Stimulated activated CD4-positive, alpha-beta T cell treated with anti-CD3 and anti-CD28 coated beads, TNF-alpha, amount 100 ng/mL, for 48 hours (primary cell): Measurements from ENCODE around the gene PKDREJ.
"Not testable (repeated sequence)": the region's sequence is repeated elsewhere in the genome, so short reads cannot be mapped to it uniquely, and the experiment has no call there.

Experiments
- DNase-seq, 3 donors: peaks; one replicate each; pipeline ENCODE4 v3.0.0-alpha.2; 2020; ENCODE audit warnings: low read depth in 3 of 3

PKDREJ gene

GRCh38 chr22:46269564-46269963 lies 6.4 kb upstream of the PKDREJ start:
- no peak for DNase-seq

- no peak for DNase-seq
Measured at GRCh38 chr22:46267431-46268279, 4.5 kb upstream of the PKDREJ start, which contains the start of gene TTC38. TTC38 (plus strand) TSS chr22:46268008; CDS start chr22:46268040, 32 bp downstream.

GRCh38 chr22:46265627-46266026 lies 2.5 kb upstream of the PKDREJ start:
- DNase-seq = not testable (repeated sequence)

- DNase-seq = not testable (repeated sequence)
Measured at GRCh38 chr22:46264520-46264919, 1.4 kb upstream of the PKDREJ start.

- DNase-seq = no peak
Measured at GRCh38 chr22:46262449-46263215, 511 bp downstream of the PKDREJ start.

GRCh38 chr22:46260038-46260437 lies 3.1 kb downstream of the PKDREJ start:
- no peak for DNase-seq

- DNase-seq = no peak
Measured at GRCh38 chr22:46259374-46259773, 3.8 kb downstream of the PKDREJ start.

- no peak for DNase-seq
Measured at GRCh38 chr22:46256358-46256958, 6.7 kb downstream of the PKDREJ start.

GRCh38 chr22:46251816-46252380 lies 11.2 kb downstream of the PKDREJ start:
- DNase-seq = no peak

- DNase-seq = no peak
Measured at GRCh38 chr22:46251266-46251665, 11.9 kb downstream of the PKDREJ start.

GRCh38 chr22:46250783-46251125 lies 12.4 kb downstream of the PKDREJ start:
- DNase-seq = no peak

GRCh38 chr22:46250035-46250782 lies 12.9 kb downstream of the PKDREJ start, which contains the start of gene CDPF1:
CDPF1 (minus strand) TSS chr22:46250293; CDS start chr22:46248284, 2,009 bp downstream.
- DNase-seq = peak; percentile 75 to 90 (median 77)

GRCh38 chr22:46247443-46247975 lies 15.6 kb downstream of the PKDREJ start:
- no peak for DNase-seq

- DNase-seq = no peak
Measured at GRCh38 chr22:46246178-46246577, 17.0 kb downstream of the PKDREJ start.

- DNase-seq = no peak
Measured at GRCh38 chr22:46245511-46245910, 17.6 kb downstream of the PKDREJ start.

GRCh38 chr22:46244771-46245170 lies 18.4 kb downstream of the PKDREJ start:
- DNase-seq = no peak

GRCh38 chr22:46242076-46242475 lies 21.1 kb downstream of the PKDREJ start:
- no peak for DNase-seq

GRCh38 chr22:46241396-46242007 lies 21.6 kb downstream of the PKDREJ start:
- DNase-seq = no peak

- no peak for DNase-seq
Measured at GRCh38 chr22:46240907-46241306, 22.2 kb downstream of the PKDREJ start.

- no peak for DNase-seq
Measured at GRCh38 chr22:46240506-46240905, 22.6 kb downstream of the PKDREJ start.

- DNase-seq = no peak
Measured at GRCh38 chr22:46240073-46240472, 23.1 kb downstream of the PKDREJ start.
